Liver (tissue), 3 donors: Measurements from ENCODE around the gene VEGFA.

Source experiments
- ATF3 ChIP-seq: IDR thresholded peaks from 2 replicates; pipeline ENCODE4 v1.6.1; 2016; ENCODE audit warnings: antibody characterized with exemption
- CTCF ChIP-seq: fragments of 150-350 bp; IDR thresholded peaks from 2 replicates; pipeline ENCODE4 v1.5.1; 2017; ENCODE audit warnings: improper control_type of control experiment, low read depth, low read length; ENCODE audit not compliant: missing input control
- FOXA1 ChIP-seq: IDR thresholded peaks from 2 replicates; pipeline ENCODE4 v1.6.1; 2016; ENCODE audit warnings: antibody characterized with exemption
- MAX ChIP-seq: IDR thresholded peaks from 2 replicates; pipeline ENCODE4 v1.6.1; 2016; ENCODE audit warnings: antibody characterized with exemption
- RAD21 ChIP-seq, 2 donors: IDR thresholded peaks; 2 replicates each; pipeline ENCODE4 v1.6.1; 2016; ENCODE audit warnings: antibody characterized with exemption in 2 of 2, mild to moderate bottlenecking in 2 of 2
- REST ChIP-seq: IDR thresholded peaks from 2 replicates; pipeline ENCODE4 v1.6.1; 2016; ENCODE audit warnings: antibody characterized with exemption, mild to moderate bottlenecking
- RXRA ChIP-seq, 2 donors: IDR thresholded peaks; 2 replicates each; pipeline ENCODE4 v1.6.1; 2017 to 2018; ENCODE audit warnings: antibody characterized with exemption in 2 of 2, mild to moderate bottlenecking in 1 of 2
- YY1 ChIP-seq: IDR thresholded peaks from 2 replicates; pipeline ENCODE4 v1.6.1; 2016; ENCODE audit warnings: antibody characterized with exemption, mild to moderate bottlenecking
- donor health status: healthy.
- donor health status: healthy.

- TF ChIP-seq RXRA (IDR thresholded peaks at IDR 0.05) (no peak), YY1 (no peak), REST (no peak), ATF3 (no peak), CTCF (no peak), MAX (no peak), RAD21 (IDR thresholded peaks at IDR 0.05) (no peak), FOXA1 (no peak)
These were observed 41.4 kb upstream of the VEGFA start for GRCh38 chr6:43728586-43728985.
